WERI-Rb-1 (cell line): ENCODE results near the gene PDE6G.

Source experiments
- DNase-seq: peaks from one replicate; pipeline ENCODE4 v3.0.0-alpha.2; 2020
- H3K27ac ChIP-seq: fragments of 250-450 bp; sonication (Bioruptor Pico); 2 replicates; pipeline ENCODE4 v1.5.1; 2020; ENCODE audit warnings: mild to moderate bottlenecking, moderate library complexity
- H3K27me3 ChIP-seq: fragments of 250-450 bp; sonication (Bioruptor Pico); 2 replicates; pipeline ENCODE4 v1.5.1; 2021; ENCODE audit warnings: mild to moderate bottlenecking, low read depth, moderate library complexity; ENCODE audit not compliant: insufficient read depth, severe bottlenecking
- H3K36me3 ChIP-seq: fragments of 250-450 bp; sonication (Bioruptor Pico); 2 replicates; pipeline ENCODE4 v1.5.1; 2020; ENCODE audit warnings: mild to moderate bottlenecking, moderate library complexity
- H3K4me3 ChIP-seq: 2 replicates; pipeline ENCODE4 v1.5.1; 2011; ENCODE audit warnings: low read depth, mild to moderate bottlenecking, control low read depth, low read length
- H3K9me3 ChIP-seq: fragments of 250-450 bp; sonication (Bioruptor Pico); 2 replicates; pipeline ENCODE4 v1.5.1; 2021; ENCODE audit warnings: mild to moderate bottlenecking, moderate library complexity; ENCODE audit not compliant: severe bottlenecking
- TF ChIP-seq, protein P1 (sequence below): IDR thresholded peaks from 2 replicates; pipeline ENCODE4 v1.5.1; 2011; ENCODE audit warnings: low read depth, mild to moderate bottlenecking, control low read depth, inconsistent platforms, low read length

PDE6G gene

GRCh38 chr17:81603846-81604610, 52.3 kb downstream of the PDE6G start:
- DNase-seq = no peak
- Histone ChIP-seq H3K27me3 (no peaks in the 10 kb centered on the region), H3K9me3 (no peaks in the 10 kb centered on the region), H3K4me3 (no peak overlapping the region), H3K27ac (no peak overlapping the region), H3K36me3 (peaks cover 98% of the 10 kb centered on the region)
- TF ChIP-seq, protein P1, sequence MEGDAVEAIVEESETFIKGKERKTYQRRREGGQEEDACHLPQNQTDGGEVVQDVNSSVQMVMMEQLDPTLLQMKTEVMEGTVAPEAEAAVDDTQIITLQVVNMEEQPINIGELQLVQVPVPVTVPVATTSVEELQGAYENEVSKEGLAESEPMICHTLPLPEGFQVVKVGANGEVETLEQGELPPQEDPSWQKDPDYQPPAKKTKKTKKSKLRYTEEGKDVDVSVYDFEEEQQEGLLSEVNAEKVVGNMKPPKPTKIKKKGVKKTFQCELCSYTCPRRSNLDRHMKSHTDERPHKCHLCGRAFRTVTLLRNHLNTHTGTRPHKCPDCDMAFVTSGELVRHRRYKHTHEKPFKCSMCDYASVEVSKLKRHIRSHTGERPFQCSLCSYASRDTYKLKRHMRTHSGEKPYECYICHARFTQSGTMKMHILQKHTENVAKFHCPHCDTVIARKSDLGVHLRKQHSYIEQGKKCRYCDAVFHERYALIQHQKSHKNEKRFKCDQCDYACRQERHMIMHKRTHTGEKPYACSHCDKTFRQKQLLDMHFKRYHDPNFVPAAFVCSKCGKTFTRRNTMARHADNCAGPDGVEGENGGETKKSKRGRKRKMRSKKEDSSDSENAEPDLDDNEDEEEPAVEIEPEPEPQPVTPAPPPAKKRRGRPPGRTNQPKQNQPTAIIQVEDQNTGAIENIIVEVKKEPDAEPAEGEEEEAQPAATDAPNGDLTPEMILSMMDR = no peak

GRCh38 chr17:81601525-81602120, 54.7 kb downstream of the PDE6G start:
- DNase-seq = peak; percentile 50
- TF ChIP-seq, protein P1 = peak; percentile 86
- H3K27ac ChIP-seq = no peak overlapping the region
- H3K36me3 ChIP-seq = peaks cover 98% of the 10 kb centered on the region
- no peaks in the 10 kb centered on the region for H3K9me3 ChIP-seq
- H3K27me3 ChIP-seq = no peaks in the 10 kb centered on the region
- H3K4me3 ChIP-seq = no peak overlapping the region
